GM21576 (cell line): ENCODE results near the gene TADA2A.

ENCODE experiments used
- ATAC-seq: cut with Tn5 transposase; IDR thresholded peaks from one replicate; pipeline ENCODE4 v1.9.1; 2021; ENCODE audit warnings: mild to moderate bottlenecking, moderate library complexity; ENCODE audit not compliant: unreplicated experiment

The TADA2A gene

DNA sequence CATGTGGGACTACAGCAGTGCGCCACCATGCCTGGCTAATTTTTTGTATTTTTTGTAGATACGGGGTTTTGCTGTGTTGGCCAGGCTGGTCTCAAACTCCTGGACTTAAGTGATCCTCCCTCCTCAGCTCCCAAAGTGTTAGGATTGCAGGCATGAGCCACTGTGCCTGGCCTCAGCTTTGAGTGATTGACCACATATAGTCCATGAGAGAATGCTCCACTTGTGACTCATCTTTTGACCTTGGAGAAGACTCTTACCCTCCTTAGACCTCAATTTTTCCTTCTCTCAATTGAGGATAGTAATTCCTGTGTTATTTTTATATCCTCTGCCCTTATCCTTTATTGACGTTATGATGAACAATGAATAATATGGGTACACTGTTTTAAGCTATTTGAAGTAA lies 52.1 kb downstream of the TADA2A start:
- ATAC-seq: no peak

DNA sequence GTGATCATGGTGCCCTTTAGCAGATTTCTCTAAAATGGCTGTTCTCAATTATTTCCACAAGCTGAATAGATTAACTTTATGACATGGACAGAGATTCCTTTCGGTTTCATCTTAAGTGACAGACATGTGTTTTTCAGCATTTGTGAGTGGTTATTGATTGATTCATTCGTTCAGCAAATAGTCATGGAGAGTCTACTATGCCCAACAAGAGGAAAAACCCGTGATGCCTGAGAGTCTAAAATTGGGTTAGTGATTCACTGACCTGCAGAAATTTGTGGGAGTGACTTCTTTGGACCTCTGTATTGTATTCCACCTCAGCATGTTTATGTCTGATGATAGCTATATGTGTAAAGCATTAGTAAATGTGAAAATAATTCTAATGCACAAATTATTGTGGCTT lies 55.0 kb downstream of the TADA2A start:
- no peak for ATAC-seq

DNA sequence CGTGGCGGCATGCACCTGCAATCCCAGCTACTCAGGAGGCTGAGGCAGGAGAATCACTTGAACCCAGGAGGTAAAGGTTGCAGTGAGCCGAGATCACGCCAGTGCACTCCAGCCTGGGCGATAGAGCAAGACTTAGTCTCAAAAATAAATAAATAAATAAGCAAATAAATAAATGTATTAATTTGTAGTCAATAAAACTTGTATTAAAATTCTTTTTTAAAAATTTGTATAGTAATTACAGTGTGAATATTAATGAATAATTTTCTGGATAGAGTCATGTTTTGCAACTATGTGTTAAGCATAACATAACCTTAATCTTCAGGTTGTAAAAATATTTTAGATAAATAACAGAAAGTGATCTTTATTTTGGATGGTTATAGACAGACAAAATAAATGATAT lies 55.8 kb downstream of the TADA2A start:
- ATAC-seq: no peak

DNA sequence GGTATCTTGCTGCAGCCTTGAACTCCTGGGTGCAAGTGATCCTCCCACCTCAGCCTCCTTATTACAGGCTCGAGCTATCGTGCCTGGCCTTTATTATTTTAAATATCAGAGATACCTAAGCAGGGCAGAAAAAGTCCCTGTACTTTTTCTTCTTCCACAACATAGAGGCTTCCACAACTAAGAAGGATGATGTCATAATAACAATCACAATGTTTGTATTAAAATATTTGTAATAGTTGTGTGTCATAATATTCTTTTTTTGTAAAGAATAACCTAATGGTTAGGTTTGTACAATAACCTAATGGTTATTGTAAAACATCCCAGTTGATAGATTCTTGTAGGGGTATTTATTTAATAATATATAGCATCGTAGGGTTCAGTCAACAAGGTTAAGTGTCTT lies 56.4 kb downstream of the TADA2A start:
- ATAC-seq: no peak

DNA sequence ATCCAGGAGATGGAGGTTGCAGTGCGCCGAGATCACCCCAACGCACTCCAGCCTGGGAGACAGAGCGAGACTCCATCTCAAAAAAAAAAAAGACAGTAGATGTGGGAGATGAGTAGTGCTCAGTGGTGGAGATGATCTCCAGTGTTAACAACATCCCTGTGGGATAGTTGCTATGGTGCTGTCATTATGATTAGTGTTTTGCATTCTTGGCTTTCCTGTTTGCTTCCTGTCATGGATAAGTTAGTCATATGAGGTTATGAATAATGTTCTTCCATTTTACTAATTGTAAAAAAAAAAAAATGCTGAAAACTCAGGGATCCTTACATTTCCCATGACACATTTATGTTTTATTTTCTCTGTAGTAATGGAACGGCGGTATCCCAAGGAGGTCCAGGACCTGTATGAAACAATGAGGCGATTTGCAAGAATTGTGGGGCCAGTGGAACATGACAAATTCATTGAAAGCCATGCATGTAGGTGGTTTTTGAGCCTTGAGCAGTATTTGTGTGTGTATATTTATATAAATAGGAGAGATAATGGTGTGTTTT lies 58.5 kb downstream of the TADA2A start:
- ATAC-seq: no peak

DNA sequence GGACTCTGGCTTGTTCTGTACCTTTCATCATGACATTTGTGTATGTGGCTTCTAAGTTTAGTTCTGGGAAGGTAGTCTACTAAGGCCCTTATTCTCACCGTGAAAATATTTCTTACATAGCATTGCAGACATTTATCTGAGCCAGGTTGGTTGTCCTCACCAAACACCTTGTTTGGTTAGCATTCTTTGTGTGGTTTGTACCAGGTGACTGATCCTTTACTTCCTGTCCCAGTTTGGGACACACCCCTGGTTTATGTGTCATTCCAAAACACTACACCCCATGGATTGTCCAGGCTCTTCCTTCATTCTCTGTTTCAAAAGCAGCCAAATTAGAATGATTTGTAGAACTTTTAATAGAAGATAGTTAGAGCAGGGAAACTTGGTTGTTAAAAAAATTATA lies 59.8 kb downstream of the TADA2A start:
- no peak for ATAC-seq

DNA sequence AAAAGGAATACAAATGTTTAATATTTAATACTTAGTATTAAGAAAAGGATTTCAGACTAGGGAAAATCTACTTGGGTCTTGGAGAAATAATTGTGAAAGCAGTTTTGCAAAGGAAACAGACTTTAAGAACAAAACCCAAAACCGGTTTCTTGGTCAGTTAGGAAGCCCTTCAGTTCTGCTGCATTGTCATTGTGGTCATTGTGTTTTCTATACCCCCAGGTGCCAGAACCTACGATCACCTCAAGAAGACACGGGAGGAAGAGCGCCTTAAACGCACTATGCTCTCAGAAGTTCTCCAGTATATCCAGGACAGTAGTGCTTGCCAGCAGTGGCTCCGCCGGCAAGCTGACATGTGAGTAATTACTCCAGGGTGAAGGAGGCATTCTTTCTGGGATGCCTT lies 63.5 kb downstream of the TADA2A start:
- ATAC-seq: no peak

DNA sequence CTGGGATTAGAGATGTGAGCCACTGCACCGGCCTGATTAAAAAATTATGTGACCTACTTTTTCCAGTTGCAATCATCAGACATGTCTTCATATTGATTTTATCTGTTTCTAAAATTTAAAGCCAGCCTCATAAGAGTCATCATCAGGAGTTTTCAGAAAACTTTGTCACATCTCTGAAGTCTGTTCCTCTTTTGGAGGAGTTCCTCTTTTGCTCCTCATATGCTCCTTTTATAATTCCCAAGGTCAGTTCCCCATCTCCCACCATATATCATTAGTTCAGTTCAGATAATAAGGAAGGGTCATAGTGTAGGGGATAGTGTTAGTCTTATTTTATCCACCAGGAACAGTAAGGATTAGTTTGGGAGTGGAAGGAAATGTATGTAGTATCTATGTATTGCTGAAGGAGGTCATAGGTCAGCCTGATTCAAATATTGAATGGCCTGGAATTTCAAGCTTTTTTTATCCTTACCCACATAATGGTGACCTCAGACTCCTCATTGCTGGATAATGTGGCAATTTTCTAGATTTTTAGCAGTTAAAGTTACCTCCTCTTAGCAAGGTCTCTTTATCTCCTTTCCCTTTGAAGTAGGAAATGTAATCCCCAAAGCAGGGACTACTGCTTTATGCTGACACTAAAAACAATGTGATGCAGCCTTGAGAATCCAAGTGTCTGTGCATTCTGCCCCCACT lies 69.2 kb downstream of the TADA2A start:
- ATAC-seq: no peak

DNA sequence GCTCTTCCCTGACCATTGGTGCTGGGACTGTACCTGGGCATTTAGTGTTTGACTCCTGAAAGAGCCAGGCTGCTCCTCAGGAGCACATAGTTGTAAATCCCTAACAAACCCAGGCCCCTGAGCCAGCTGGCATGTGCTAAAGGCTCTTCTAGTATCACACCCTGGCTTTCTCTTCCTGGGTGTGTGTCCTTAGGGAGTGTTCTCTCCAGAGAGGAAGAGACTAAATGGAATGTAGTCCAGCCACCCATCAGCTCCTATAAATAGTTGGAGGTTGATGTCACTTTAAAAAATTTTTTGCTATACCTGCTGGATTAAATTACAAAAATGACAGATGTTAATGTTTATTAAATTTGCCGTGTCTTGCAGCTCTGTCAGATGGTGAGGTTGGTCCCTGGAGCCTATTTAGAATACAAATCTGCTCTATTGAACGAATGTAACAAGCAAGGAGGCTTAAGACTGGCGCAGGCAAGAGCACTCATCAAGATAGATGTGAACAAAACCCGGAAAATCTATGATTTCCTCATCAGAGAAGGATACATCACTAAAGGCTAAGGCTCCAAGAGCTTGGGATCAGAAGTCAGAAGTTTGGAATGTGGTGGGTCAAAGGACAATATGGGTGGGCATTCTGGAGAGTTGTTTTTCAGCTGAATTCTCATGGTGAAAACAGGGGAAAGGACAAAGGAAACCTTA lies 69.9 kb downstream of the TADA2A start:
- ATAC-seq: no peak

DNA sequence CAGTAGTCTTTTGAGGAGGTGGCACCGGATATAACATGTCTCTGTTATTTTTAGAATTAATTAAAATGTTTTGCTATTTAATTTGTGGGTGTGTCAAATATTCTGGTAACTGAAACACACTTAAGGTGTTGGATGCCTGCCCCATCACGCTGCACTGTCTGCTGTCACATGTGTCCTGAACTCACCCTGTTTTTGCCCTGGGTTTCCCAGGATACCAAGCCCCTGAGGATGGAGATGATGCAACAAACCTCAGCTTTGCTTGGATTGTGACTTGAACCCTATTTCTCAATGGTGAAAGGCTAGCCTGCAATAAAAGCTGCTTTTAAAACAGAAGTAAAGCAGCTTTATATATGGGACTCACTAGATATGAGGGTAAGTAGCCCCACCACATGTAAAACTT lies 71.5 kb downstream of the TADA2A start:
- ATAC-seq: no peak

DNA sequence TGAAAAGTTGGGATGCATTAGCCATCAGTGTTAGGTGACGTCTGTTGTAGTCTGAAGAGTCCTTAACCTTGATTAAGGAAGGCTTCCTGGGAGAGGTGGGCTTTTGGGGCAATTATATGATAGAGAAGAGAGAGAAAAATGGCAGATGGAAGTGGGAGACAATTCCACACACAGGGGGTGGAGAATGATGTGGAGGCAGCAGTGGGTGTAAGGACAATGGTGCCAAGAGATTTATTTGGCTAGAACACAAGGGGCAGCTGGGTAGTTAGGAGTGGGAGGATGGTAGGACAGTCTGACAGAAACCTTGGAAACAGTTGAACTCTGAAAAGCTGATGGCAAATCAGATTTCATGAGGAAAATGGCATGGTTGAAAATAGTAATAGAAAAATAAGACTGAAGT lies 72.3 kb downstream of the TADA2A start:
- ATAC-seq: no peak

DNA sequence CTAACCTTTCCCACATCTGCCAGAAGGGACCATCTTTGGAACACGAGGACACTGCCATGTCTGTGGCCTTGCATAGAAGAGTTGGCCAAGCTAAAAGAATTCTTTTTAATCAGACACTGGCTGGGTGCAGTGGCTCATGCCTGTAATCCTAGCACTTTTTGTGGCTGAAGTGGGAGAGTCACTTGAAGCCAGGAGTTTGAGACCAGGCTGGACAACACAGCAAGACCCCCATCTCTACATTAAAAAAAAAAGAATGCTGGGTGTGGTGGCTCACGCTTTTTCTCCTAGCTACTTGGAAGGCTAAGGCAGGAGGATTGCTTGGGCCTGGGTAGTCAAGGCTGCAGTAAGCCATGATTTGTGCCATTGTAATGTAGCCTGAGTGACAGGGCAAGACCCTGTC lies 73.7 kb downstream of the TADA2A start:
- no peak for ATAC-seq

DNA sequence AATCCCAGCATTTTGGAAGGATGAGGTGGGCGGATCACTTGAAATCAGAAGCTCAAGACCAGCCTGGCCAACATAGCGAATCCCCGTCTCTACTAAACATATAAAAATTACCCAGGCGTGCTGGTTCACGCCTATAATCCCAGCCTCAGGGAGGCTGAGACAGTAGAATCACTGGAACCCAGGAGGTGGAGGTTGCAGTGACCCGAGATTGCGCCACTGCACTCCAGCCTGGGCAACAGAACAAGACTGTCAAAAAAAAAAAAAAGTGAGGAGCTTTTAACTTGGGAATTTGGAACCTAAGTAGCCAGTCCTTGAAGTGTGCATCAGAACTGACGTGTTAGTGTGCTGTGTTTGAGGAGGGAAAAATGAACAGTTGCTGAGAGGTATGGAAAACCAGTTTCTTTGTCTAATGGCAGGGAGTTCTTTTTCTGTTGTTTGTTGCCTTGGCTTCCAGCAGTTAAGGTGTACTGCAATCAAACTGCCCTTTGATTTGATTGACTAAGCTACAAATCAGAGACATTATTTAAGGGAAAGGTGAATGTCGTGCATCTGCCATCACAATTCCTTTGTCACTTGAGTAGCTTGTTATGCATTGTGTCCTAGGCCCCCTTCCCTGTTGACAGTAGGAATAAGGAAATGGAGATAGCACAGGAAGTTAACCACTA lies 74.4 kb downstream of the TADA2A start:
- ATAC-seq: no peak

DNA sequence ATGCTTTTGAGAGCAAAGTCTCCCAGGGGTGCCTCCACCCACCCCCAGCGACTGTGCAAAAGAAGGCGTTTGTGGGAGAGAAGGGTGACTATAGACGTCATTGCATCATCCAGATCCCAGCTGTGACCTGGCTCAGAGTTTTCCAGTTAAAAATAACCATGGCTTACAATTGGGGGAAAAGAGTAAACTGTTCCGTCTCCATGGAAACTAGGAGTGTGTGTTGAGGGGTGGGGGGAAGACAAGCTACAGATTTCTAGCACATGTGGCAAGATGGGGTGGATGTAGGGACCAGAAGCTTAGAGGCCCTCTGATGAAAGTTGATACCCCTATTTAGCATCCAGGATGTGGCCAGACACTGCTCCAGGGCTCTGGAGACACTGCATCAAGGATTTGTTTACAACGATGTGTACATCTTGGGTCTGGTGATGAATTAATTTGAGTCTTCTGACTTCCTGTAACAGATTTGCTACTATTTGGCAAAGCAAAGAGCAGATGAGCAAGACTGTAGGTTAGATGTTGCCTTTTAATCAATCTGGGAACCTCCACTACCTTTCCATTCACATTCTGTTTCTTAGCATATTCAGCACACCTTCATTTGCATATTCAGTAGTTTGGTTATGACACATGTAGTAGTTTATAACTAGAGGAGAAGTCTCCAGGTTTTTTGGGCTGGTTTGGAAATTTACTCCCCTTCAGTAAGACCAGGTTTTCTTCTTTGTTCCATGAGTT lies 76.8 kb downstream of the TADA2A start:
- no peak for ATAC-seq

DNA sequence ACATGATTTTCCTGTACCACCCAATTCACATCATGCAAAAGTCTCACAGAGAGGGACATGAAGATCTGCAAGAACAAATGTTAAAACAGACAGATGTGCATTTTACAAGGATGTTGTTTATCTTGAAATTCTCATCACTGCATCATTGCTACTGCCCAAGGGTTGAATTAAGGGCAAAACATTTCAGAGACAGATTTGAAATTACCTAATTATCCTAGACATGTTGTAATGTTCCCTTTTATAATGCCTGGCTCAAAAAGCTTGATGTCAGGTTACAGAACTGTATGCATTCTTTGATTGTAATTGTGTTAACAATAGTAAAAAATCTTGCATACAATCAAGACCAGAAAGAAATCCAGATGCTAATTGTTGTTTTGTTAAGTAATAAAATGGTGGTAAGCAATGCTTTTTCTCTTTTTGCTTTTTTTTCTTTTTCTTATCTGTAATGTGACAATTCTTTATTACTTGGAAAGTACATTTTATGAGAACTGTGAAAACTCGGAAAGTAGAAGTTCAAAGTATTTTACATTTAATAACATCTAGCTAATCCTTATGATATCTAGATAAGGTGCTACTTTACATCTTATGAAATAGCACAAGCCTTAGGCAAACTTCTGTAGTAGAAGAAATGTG lies 79.4 kb downstream of the TADA2A start:
- ATAC-seq: no peak

DNA sequence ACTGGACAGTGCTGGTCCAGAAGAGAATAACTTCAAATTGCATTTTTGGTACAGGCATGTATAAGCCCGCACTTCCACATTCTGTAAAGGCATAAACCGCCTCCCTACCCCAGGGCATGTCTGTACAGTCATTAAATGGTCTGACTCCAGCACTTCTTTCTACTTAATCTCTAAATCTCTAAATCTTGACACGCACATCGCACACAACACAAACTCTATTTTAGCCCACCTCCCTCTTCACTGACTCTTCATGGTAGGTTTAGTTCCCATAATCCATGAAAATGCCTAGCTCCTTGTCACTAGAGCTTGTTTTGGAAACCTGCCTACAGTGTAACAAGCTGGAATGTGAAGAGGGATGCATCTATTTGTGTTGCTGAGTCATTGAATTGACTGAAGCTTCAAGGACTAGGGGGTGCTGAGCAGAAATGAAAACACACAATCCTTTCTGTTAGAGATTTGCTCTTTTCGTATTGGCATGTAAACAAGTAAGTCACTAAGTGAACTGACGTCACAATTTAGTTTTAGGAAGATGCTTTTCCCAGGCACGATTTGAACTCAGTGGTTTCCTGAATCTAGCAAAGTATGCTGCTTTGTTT lies 81.4 kb downstream of the TADA2A start:
- ATAC-seq: no peak

DNA sequence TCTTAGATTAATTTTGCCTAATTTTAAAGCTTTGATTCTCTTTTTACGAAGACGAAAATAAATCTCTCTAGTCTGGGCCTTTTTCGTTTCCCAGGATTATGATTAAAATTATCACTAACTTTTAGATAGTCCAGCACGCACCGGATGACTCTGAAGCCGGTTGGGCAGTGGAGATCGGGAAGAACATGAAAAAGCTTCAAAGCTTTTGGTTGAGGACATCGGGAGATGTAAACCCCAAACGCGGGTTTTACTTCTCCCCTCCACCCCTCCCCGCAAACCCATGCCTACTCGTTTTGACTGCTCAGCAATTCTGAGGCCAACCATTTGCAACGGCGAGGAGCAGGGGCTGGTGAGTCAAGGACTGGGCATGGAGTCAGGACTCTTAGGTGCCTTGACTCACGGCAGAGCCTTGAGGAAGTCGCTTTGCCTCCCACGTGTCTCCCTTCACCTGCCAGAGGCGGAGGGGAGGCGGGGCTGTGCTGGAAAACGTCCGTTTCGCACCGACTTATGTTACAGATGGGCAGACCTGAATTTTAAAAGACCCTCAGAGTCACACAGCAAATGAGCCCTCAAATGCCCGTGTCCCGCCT lies 82.0 kb downstream of the TADA2A start:
- no peak for ATAC-seq

DNA sequence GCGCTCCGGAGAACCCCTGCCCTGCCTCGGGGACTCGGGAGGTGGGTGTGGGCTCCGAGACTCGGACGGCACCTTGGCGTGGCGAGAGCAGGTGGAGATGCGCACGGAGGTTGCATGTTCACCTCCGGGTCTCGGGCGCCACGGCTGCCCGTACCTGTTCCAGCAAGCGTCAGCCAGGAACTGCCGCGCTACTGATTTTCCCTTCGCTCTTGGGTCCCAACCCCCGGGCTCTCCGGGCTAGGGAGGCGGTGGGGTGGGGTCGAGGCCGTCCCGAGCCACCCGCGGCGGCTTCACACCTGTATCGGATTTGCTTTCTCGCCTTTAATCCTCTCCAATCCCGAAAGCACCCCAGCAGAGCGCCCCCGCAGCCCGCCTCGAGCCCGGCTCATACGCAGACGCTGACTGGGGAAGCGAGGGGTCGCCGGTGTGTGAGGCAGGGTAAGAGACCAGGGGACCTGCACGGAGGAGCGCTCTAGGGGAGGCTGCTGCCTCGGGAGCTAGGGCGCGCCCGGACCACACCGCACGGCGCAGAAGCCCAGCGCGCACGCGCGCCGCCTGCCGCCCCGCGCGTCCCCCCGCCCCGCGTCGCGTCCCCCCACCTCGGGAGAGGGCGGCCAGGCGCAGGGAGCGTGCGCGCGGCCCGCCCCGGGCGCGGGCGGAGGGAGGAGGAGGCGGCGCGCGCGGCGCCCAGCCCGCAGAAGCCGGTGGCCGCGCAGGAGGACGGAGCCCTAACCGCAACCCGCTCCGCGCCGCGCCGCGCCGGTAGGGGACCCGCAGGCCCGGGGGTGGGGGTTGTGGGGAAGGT lies 82.7 kb downstream of the TADA2A start, which contains the start of gene DUSP14:
Gene DUSP14 (plus strand): TSS at position 695 of the 805 bp plus-strand sequence. CDS start 22,382 bp downstream, outside the sequence.
- peak; percentile 51 for ATAC-seq

DNA sequence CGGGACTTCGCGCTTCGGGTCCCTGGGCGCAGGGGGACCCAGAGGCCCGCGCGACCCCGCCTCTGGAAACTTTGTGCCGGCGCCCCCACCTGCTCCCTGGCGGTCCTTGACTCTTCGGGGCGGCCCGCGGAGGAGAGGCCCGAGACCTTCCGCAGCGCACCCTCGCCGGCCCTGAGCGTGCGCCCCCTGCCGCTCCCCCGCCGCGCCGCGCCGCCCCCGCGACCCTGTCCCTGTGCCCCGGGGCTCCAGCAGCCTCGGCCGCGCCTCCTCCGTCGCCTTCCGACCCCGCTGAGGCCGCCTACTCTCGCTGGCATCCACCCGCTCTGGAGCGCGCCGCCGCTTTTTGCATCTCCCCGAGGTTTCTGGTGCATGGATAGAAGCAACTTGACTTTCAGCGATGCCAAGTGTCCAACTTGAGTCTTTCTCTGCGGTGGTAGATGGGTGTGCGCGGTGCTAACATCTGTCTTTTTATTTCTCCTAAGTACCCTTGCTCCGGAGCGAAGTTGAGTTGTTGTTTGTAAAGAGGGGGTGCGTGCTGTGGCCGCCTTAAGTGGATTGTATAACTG lies 83.4 kb downstream of the TADA2A start:
- ATAC-seq: peak; percentile 38
